HG02840 (cell line): Measurements from ENCODE around the gene NECTIN4.
"Not testable (repeated sequence)": the region's sequence is repeated elsewhere in the genome, so short reads cannot be mapped to it uniquely, and the experiment has no call there.

ENCODE experiments used
- ATAC-seq: cut with Tn5 transposase; IDR thresholded peaks from one replicate; pipeline ENCODE4 v1.9.1; 2021; ENCODE audit warnings: mild to moderate bottlenecking, moderate library complexity, moderate number of reproducible peaks; ENCODE audit not compliant: unreplicated experiment, low FRiP score

NECTIN4 gene

DNA sequence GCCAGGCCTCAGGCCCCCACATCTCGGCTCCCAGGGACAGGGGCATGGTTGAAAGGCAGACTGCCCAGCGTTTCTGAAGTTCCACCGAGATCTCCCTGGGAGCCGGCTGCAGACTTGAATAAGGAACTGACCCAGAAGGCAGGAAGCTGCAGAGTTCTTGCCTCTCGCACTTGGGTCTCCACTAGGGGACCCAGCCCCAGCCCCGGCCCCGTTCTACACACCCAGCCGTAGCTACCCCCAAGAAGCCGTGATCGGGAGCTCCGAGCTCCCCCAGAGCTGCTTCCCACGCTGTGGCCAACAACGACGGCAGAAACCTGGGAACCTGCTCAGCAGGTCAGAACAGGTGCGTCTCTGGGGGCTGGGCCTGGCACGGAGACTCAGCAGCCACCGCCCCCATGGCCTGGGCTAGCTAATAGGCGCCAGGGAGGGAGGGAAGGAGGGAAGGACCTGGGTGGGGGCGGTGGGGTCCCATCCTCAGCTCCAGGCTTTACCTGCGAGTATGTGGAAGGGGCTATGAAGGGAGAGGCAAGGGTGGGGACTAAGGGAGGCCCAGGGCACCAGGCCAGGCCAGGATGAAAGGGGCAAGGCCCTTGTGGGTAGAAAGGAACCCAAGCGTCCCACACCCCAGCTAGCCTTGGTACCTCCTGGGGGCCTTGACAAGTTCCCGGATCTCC lies at the start of gene NECTIN4:
Gene NECTIN4, minus strand, starts transcription at position 308 of the 674 bp plus-strand sequence. Its CDS starts 262 bp downstream, at position 46.
- no peak for ATAC-seq

DNA sequence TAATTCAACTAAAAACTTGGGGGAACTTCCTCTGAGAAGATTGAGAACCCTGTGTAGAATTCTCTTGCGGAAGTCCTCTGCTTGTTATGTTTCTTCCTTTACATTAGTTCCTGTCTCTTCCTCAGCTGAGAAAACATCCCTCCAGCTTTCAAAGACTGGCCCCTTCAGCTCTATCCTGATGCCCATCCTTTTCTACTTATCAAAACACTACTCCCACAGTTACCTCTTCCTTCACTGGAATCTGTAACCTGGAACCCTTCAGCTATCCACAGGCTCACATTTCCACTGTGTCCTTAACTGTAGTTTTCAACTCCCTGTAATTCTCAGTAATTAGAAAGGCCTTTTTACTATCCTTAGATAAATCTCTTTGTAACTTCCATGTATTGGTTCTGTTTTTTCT lies 49.1 kb upstream of the NECTIN4 start:
- ATAC-seq: no peak

DNA sequence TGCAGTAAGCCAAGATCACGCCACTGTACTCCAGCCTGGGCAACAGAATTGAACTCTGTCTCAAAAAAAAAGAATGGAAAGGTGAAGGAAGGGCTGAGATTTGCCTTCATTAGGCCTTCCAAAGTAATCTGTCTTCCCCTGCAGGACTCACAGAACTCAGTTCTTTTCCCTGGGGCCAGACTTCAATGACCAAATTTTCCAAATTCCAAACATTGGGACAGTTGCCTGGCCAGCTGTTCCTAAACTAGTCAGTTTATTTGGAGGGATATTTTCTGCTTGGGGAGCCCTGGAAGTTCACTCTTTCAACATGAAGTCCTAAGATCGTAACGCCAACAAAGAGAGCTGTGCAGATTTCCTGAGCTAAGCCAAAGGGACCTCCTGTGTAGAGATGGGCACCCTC lies 48.5 kb upstream of the NECTIN4 start:
- no peak for ATAC-seq

DNA sequence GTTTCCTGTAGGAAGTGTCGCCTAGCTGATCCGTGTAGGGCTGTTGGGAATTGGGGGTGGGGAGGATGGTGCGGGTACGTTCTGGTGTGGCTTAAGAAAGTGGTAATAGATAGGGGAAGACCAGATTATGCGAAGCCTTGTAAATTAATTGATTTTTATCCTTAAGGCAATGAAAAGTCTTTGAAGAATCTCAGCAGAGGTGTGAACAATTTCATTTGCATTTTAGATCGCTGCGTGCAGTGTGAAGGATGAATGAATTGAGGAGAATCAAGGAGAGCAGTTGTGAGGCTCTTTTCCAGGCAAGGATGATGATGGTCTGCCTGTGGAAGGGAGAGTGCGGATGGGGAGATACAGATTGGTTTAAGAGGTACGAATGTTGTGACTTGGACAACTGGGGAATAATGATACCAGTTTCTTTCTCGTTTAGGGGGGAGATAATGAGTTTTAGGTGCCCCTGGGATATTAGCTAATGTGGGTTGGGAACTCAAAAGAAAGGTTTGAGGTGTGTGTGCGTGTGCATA lies 43.9 kb upstream of the NECTIN4 start:
- ATAC-seq: no peak

DNA sequence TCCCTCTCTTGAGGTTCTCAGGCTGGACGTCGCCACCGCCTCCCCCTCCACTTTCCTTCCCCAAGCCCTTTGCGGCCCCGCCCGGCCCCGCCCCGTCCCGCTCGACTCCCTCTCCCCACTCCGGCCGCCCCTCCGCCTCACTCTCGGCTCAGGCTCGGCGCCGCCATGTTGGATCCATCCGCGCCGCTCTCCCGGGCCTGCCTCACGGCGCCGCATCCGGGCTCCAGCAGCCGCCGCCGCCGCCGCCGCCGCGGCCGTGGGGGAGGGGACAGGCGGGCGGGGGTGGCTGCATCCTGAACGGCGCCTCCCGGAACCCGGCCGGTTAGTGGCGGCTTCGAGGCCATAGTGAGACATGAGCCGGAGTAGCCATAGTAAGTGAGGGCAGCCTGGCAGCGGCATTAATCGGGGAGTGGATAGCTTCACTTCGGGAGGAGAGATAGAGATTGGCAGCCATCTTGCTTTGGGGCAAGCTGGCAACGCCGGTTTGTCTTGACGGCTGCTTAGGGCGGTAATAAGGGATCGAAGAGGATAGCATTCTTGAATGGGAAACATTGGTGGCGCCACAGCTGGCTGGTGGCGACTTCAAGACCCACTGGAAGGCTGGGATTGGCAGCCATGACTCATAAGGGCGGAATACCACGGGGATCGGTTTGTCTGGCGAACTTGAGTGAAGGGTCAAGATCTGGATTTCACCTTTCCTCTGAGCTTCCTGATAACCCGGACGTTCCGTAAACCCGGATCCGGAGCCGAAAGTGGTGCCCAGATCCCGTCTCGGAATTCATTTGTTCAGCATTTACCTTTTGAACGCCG lies 43.3 kb upstream of the NECTIN4 start, which contains the start of gene DEDD:
Gene DEDD, minus strand, starts transcription at position 258 of the 810 bp plus-strand sequence. CDS start 8,205 bp downstream, outside the sequence.
- ATAC-seq: peak; percentile 96

DNA sequence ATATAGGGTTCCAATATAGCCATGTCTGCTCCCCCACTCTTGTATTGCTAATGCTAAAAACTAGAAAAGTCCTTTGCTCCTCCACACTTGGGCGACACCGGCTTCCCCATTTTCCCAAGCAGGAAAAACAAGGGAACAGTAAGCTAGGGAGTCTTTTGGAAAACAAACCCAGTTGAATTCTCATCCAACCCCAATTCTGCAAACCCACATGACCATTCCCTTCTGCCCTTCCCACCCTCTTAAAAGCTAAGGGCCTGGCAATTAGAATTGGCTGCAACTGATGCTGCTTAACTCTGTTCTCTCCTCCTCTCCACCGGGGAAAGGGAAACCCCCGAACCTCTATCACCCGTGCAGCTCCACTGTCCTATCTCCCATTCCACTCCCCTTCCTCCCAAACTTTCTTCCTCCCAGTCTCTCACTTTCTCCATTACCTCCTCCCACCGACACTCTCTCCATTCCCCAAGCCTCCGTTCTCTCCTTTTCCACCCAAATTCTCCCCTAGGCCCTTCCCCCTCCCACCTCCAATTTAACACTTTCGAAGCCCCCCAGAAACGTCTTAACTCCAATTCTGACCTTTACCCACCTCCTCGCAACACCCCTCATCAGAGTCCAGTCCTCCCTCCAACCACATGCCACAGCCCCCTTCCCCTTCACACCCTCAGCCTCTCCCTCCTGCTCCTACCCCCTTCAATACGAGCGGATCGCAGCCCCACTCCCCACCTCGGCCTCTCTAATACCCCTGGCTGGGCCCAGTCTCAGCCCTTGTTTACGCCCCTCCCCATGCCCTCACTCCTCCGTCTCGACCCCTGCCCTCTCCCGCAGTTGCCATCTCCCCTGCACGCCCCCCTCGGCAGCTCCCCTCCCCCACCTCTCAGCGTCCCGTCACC lies 42.4 kb upstream of the NECTIN4 start:
- no peak for ATAC-seq

DNA sequence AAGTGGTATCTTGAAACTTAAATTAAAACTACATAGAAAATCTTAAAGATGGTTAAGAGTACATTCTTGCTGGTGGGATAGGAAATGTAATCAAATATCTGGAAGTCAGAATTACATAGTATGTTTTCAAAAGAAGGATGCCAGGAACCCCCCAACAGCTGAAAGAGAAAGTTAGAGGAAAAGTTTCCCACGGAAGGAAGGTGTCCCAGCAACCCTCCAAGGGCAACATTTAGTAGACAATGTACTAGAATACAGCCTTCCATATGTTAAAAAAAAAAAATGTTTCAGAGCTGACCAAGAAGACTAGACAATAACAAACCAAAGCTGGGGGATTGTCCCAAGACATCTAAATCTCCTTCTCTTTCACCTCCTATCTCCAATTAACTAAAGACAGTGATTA lies 40.9 kb upstream of the NECTIN4 start:
- no peak for ATAC-seq

DNA sequence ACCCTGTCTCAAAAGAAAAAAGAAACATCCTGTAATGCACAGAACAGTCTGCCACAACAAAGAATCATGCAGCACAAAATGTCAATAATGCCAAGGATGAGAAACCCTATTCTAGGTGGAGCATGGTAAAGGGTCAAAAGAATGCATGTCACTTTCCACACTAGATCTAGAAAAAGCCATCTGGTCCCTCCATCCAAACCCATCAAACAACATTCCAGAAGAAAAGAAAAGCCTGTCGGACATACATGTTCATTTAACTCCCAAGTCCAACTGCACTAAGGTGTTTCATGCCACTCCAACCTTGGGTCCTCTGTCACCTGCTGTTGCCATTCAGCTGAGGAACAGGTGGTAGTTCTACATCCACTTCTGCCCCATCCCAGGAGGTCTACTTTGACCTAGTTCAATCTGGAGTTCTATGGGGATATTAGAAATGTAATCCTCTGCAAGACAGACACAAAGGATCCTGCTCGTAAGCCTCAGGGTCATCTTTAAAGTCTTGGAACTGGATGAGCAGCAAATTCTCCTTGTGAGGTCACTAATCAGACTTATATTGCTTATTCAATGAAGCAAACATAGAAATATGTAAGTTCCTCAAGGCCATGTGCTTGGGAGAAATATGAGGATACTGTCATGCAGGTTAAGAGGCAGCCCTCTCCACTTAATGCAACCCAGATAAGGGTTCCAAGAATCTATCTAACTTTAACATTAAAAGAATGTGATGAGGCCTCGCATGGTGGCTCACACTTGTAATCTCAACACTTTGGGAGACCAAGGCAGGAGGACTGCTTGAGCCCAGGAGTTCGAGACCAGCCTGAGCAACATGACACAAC lies 39.4 kb upstream of the NECTIN4 start:
- ATAC-seq: no peak

DNA sequence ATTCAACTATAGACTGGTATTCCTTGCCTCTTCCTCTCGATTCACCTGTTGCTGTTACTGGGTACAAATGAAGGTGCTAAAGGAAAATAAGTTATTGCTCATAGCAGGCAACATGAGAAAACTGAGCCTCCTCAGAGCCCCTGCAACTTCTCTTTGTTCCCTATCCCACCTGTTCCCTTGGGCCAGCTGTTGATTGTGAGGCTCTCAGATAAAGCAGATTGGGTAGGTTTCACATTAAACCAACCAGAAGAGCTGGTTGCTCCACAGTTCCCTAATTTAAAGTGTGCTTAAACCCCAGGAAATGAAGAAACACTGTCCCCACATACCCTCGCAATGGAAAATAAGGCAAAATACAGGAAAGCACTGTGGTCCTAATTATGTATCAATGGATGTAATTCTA lies 38.3 kb upstream of the NECTIN4 start:
- ATAC-seq: no peak

DNA sequence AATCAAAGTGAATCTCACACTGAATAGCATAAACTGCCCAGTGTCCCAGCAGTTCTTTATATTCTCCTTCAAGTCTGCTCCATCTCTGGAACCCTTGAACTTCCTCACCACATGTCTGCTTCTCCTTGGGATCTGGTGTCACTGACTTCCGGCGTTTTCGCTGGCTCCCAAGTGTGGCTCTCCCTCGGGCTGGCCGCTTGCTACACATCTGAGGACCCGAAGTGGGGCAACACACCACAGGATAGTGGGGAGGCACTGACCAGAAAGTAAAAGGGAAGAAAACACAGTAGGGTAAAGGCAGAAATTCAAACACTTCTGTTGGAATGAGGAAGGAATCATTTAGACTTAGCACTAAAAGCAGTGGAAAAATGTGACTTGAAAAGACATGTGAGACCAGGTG lies 33.6 kb upstream of the NECTIN4 start:
- ATAC-seq: no peak

DNA sequence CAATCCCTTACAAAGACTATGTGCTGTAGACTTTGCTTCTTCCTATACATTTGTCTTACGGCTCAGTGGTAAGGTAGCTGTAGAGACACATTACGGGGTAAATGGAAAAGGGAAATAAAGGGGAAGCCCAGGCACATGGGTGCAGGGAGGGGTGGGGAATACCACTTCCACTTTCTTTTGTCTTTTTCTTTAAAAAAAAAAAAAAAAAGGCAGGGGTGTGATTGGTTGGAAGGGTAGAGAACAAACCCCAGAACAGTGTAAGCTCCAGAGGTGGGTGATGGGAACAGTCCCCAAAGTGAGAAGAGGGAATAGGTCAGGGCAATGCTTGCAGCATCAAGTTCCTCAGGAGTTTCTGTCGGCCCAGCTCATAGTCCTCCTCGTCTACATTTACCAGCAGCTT lies 32.5 kb upstream of the NECTIN4 start:
- no peak for ATAC-seq

DNA sequence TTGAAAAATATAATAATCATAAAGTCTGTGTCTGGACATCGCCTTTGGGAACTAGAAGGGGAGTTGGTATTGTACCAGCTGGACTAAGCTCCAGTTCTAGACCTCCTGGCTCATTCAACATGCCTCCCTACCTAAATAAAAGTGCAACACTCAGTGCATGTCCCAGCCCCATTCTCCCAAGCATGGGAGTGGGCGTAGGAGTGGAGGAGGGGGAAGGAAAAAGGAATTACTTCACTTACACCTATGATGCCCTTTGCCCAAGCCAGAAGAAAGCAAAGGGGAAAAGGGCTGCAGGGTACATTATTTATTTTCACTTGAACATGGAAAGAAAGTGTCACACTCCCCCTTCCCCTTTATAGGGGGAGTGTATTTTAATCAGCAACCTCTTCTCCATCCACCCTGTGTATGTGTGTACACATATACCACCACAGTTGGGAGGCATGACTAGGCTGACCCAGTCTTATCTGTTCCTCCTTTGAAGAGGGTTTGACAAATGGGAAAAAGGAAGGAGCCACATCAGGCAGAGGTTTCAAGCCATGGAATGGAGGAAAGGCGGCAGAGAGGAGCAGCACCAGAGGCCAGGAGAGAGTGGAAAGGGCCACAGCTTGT lies 31.8 kb upstream of the NECTIN4 start:
- ATAC-seq: no peak

DNA sequence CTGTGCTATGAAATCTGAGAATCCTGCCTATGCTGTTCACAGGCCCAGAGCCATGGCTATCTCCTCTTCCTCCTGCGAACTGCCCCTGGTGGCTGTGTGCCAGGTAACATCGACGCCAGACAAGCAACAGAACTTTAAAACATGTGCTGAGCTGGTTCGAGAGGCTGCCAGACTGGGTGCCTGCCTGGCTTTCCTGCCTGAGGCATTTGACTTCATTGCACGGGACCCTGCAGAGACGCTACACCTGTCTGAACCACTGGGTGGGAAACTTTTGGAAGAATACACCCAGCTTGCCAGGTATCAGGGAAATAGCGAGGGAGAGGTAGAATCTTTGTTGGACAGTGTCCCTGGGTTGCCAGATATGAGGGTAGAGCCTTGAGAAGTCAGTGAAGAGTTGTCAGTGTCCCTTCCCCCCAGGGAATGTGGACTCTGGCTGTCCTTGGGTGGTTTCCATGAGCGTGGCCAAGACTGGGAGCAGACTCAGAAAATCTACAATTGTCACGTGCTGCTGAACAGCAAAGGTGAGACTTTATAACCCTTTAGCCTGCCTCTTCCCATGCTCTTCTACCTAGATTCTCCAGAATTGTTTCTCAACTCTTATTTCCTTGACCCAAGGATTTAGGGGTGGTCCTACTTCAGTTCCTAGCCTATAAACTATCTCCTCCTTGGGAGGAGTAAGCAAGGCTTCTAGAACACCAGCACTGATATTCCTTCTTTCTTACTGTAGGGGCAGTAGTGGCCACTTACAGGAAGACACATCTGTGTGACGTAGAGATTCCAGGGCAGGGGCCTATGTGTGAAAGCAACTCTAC lies 29.9 kb upstream of the NECTIN4 start:
- no peak for ATAC-seq

DNA sequence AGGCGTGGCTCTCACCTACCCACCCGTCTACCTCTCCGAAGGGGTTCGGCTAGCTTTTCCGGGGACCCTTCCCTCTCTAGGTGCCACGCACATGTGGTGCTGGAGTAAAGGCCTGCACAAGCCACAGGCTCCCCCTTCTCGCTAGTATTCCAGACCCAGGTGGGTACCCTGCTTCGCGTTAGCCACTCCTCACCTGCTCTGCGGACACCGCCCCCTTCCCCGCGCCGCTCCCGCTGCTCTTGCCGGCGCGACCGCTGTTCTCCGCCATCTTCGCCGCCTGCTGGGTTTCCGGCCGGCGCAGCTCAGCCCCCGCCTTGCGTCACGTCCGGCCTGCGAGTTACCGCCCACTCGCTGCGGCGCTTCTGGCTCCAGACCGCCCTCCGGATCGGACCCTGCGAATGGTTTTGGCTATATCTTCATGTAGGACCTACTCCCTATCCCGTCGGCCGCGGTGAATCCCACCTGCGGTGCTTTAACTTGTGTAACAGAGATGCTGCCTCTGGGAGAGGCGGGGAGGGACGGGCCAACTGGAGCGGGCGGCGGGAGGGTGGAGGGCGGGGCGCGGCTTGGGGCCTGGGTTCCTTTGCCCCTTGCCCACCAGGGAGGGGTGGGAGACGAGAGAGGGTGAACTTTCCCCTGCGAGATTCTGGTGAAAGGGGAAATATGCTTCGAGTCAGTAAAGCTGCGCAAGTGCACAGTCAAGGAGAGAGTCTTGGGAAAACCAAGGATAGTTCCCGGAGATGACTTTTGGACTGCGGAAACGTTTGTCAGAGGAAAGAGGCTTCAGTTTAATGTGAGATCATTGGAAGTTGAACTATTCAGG lies 28.6 kb upstream of the NECTIN4 start, which contains the start of the genes NIT1 and PFDN2:
Gene NIT1, plus strand, starts transcription at position 347 of the 823 bp plus-strand sequence. Its CDS starts 72 bp downstream, at position 419.
Gene PFDN2, minus strand, starts transcription at position 279 of the 823 bp plus-strand sequence. Its CDS starts 11 bp downstream, at position 268.
- peak; percentile 71 for ATAC-seq

DNA sequence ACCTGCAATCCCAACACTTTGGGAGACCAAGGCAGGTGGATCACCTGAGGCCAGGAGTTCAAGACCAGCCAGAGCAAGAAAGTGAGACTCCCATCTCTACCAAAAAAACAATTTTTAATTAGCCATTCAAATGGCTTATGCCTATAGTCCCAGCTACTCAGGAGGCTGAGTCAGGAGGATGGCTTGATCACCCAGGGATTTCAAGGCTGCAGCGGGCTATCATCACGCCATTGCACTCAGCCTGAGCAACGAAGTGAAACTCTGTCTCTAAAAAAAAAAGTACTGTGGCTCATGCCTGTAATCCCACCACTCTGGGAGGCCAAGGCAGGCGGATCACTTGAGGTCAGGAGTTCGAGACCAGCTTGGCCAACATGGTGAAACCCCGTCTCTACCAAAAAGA lies 26.6 kb upstream of the NECTIN4 start:
- not testable (repeated sequence) for ATAC-seq

DNA sequence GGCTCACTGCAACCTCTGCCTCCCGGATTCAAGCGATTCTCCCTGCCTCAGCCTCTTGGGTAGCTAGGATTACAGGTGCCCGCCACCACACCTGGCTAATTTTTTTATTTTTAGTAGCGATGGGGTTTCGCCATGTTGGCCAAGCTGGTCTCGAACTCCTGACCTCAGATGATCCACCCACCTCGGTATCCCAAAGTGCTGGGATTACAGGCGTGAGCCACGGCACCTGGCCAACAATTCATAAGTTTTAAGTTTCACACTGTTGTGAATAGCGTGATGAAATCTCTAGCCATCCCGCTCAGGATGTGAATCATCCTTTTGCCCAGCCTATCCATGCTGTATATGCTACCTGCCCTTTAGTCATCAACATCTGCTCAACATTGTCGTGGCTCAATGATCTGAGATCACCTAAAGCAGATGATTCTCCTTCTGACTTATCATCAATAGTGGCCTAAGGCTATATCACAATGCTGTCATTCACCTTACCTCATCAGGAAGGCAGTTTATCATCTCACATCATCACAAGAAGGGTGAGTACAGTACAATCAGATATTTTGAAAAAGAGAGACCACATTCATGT lies 25.9 kb upstream of the NECTIN4 start:
- ATAC-seq: no peak

DNA sequence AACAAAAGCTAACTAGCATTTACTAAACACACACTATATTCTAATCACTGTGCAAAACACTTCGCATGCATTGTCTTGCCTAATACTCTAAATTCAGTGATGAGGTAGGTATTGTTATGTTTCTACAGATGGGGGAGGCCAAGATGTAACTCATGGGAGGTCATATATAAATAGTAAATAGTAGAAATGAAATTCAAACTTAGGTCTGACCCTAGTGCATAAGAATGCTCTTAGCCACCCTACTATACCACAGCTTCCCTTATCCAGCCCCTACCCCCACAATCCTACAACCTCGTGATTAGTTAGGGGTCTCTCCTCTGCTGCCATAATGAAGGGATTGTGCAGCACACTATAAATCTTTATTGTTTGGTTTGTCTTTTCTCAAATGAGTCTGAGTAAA lies 25.2 kb upstream of the NECTIN4 start:
- ATAC-seq: no peak
